ENCODE measurements around the gene SRSF8.
"Not testable (repeated sequence)": the region's sequence is repeated elsewhere in the genome, so short reads cannot be mapped to it uniquely, and the experiment has no call there.

The SRSF8 gene

GRCh38 chr11:95066716-95067038 is at the start of gene SRSF8:
TSS of gene SRSF8 (plus strand) at chr11:95066919. CDS start at chr11:95067227, 308 bp downstream.
- peak within 1 kb of the TSS; percentile 70 for H2AFZ ChIP-seq (ENCODE audit: low read length, unreplicated experiment)
- H3K36me3 ChIP-seq (ENCODE audit: insufficient read depth, low read length) = no peaks in the 10 kb centered on the region
- H3K4me3 ChIP-seq (ENCODE audit: low read depth, low read length) = peak within 1 kb of the TSS; percentile 89
- peak within 1 kb of the TSS; percentile 61 for H3K27ac ChIP-seq (ENCODE audit: low read depth, low read length)
- peaks cover 24% of the 10 kb centered on the region for H3K79me2 ChIP-seq (ENCODE audit: control insufficient read depth, insufficient read depth, low read length, unreplicated experiment)
- peaks cover 10% of the 10 kb centered on the region for H3K4me1 ChIP-seq (ENCODE audit: control insufficient read depth, insufficient read depth, low read length, unreplicated experiment)
- no peaks in the 10 kb centered on the region for H3K27me3 ChIP-seq (ENCODE audit: insufficient read depth, low read length)

DNA sequence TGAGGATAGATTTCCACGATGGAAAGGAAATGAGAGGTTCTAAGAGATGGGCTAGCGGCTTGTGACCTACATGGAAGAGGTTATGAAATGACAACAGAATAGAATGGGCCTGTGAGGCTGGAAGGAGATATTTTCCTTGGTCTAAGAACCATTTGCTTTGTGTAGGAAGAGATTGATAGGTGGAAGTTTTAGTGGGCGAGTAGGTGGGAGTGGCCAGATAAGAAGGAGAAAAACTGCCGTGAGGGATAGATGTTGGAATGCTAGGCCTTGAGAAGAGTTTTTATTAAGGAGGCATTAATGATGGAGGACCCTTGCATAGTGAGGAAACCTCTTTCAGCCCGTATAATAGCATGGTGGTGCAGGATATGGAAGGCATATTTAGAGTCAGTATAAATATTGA is 45.3 kb upstream of the SRSF8 start:
- not testable (repeated sequence) for H3K4me1 ChIP-seq (ENCODE audit: control insufficient read depth, insufficient read depth, low read length, unreplicated experiment); H3K36me3 ChIP-seq (ENCODE audit: insufficient read depth, low read length); H3K27ac ChIP-seq (ENCODE audit: low read depth, low read length); H3K79me2 ChIP-seq (ENCODE audit: control insufficient read depth, insufficient read depth, low read length, unreplicated experiment); H3K4me3 ChIP-seq (ENCODE audit: low read depth, low read length); H3K27me3 ChIP-seq (ENCODE audit: insufficient read depth, low read length); H2AFZ ChIP-seq (ENCODE audit: low read length, unreplicated experiment)

DNA sequence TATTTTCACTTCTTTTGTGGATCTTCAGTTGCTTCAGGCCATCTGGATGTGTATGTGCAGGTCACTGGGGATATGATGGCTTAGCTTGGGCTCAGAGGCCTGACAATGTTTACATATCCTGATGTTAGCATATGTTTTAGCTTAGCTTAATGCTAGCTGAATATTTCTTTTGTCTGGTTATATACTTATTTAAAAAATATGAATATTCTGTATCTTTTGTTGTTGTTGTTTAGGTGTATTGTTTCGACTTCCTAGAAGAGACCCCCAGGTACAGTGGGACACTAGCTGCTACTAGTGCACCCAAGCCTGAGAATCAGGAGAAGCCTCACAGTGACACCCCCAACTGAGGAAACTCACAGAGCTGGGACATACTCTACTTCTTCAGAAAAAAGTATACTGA is 41.8 kb upstream of the SRSF8 start, which contains the start of gene KDM4E:
TSS of gene KDM4E (plus strand) at position 301 of the 400 bp plus-strand sequence. CDS start 300 bp downstream, outside the sequence.
- Histone ChIP-seq H3K27ac (ENCODE audit: low read depth, low read length) (no peak within 1 kb of the TSS), H3K4me3 (ENCODE audit: low read depth, low read length) (no peak within 1 kb of the TSS), H2AFZ (ENCODE audit: low read length, unreplicated experiment) (no peak within 1 kb of the TSS), H3K27me3 (ENCODE audit: insufficient read depth, low read length) (no peaks in the 10 kb centered on the region), H3K4me1 (ENCODE audit: control insufficient read depth, insufficient read depth, low read length, unreplicated experiment) (no peaks in the 10 kb centered on the region), H3K36me3 (ENCODE audit: insufficient read depth, low read length) (no peaks in the 10 kb centered on the region), H3K79me2 (ENCODE audit: control insufficient read depth, insufficient read depth, low read length, unreplicated experiment) (no peaks in the 10 kb centered on the region)

- H3K27me3 ChIP-seq (ENCODE audit: insufficient read depth, low read length); H2AFZ ChIP-seq (ENCODE audit: low read length, unreplicated experiment); H3K27ac ChIP-seq (ENCODE audit: low read depth, low read length); H3K4me1 ChIP-seq (ENCODE audit: control insufficient read depth, insufficient read depth, low read length, unreplicated experiment); H3K4me3 ChIP-seq (ENCODE audit: low read depth, low read length); H3K79me2 ChIP-seq (ENCODE audit: control insufficient read depth, insufficient read depth, low read length, unreplicated experiment); H3K36me3 ChIP-seq (ENCODE audit: insufficient read depth, low read length): not testable (repeated sequence)
These were observed 41.1 kb upstream of the SRSF8 start for GRCh38 chr11:95025594-95025993.

- Histone ChIP-seq H3K36me3 (ENCODE audit: insufficient read depth, low read length) (no peaks in the 10 kb centered on the region), H3K27ac (ENCODE audit: low read depth, low read length) (no peak overlapping the region), H3K79me2 (ENCODE audit: control insufficient read depth, insufficient read depth, low read length, unreplicated experiment) (no peaks in the 10 kb centered on the region), H3K4me1 (ENCODE audit: control insufficient read depth, insufficient read depth, low read length, unreplicated experiment) (no peaks in the 10 kb centered on the region), H3K27me3 (ENCODE audit: insufficient read depth, low read length) (peaks cover 7% of the 10 kb centered on the region; the same call in 1 of the 2 replicates), H3K4me3 (ENCODE audit: low read depth, low read length) (no peak overlapping the region), H2AFZ (ENCODE audit: low read length, unreplicated experiment) (no peak overlapping the region)
These were observed 38.4 kb upstream of the SRSF8 start for GRCh38 chr11:95028357-95028756.

- no peaks in the 10 kb centered on the region for H3K36me3 ChIP-seq (ENCODE audit: insufficient read depth, low read length)
- no peak overlapping the region for H3K27ac ChIP-seq (ENCODE audit: low read depth, low read length)
- H3K27me3 ChIP-seq (ENCODE audit: insufficient read depth, low read length) = peaks cover 37% of the 10 kb centered on the region
- H3K4me3 ChIP-seq (ENCODE audit: low read depth, low read length) = no peak overlapping the region
- no peak overlapping the region for H2AFZ ChIP-seq (ENCODE audit: low read length, unreplicated experiment)
- H3K79me2 ChIP-seq (ENCODE audit: control insufficient read depth, insufficient read depth, low read length, unreplicated experiment) = no peaks in the 10 kb centered on the region
- no peaks in the 10 kb centered on the region for H3K4me1 ChIP-seq (ENCODE audit: control insufficient read depth, insufficient read depth, low read length, unreplicated experiment)
These were observed 33.7 kb upstream of the SRSF8 start for GRCh38 chr11:95033051-95033450.

- H3K36me3 ChIP-seq (ENCODE audit: insufficient read depth, low read length) = no peaks in the 10 kb centered on the region
- no peak overlapping the region for H3K4me3 ChIP-seq (ENCODE audit: low read depth, low read length)
- no peaks in the 10 kb centered on the region for H3K4me1 ChIP-seq (ENCODE audit: control insufficient read depth, insufficient read depth, low read length, unreplicated experiment)
- H3K27me3 ChIP-seq (ENCODE audit: insufficient read depth, low read length) = peaks cover 37% of the 10 kb centered on the region
- no peaks in the 10 kb centered on the region for H3K79me2 ChIP-seq (ENCODE audit: control insufficient read depth, insufficient read depth, low read length, unreplicated experiment)
- H3K27ac ChIP-seq (ENCODE audit: low read depth, low read length) = no peak overlapping the region
- H2AFZ ChIP-seq (ENCODE audit: low read length, unreplicated experiment) = no peak overlapping the region
These were observed 31.4 kb upstream of the SRSF8 start for GRCh38 chr11:95035316-95035715.

- not testable (repeated sequence) for H3K27ac ChIP-seq (ENCODE audit: low read depth, low read length); H3K79me2 ChIP-seq (ENCODE audit: control insufficient read depth, insufficient read depth, low read length, unreplicated experiment); H3K36me3 ChIP-seq (ENCODE audit: insufficient read depth, low read length); H2AFZ ChIP-seq (ENCODE audit: low read length, unreplicated experiment); H3K4me1 ChIP-seq (ENCODE audit: control insufficient read depth, insufficient read depth, low read length, unreplicated experiment); H3K4me3 ChIP-seq (ENCODE audit: low read depth, low read length)
- peaks cover 40% of the 10 kb centered on the region for H3K27me3 ChIP-seq (ENCODE audit: insufficient read depth, low read length)
These were observed 29.2 kb upstream of the SRSF8 start for GRCh38 chr11:95037356-95038035.

- no peaks in the 10 kb centered on the region for H3K79me2 ChIP-seq (ENCODE audit: control insufficient read depth, insufficient read depth, low read length, unreplicated experiment)
- no peaks in the 10 kb centered on the region for H3K4me1 ChIP-seq (ENCODE audit: control insufficient read depth, insufficient read depth, low read length, unreplicated experiment)
- no peak overlapping the region for H3K4me3 ChIP-seq (ENCODE audit: low read depth, low read length)
- H2AFZ ChIP-seq (ENCODE audit: low read length, unreplicated experiment) = no peak overlapping the region
- no peak overlapping the region for H3K27ac ChIP-seq (ENCODE audit: low read depth, low read length)
- H3K36me3 ChIP-seq (ENCODE audit: insufficient read depth, low read length) = no peaks in the 10 kb centered on the region
- peaks cover 48% of the 10 kb centered on the region for H3K27me3 ChIP-seq (ENCODE audit: insufficient read depth, low read length)
These were observed 24.5 kb upstream of the SRSF8 start for GRCh38 chr11:95042239-95042638.

GRCh38 chr11:95042906-95043305 is 23.8 kb upstream of the SRSF8 start:
- Histone ChIP-seq H3K27me3 (ENCODE audit: insufficient read depth, low read length) (peaks cover 47% of the 10 kb centered on the region), H3K79me2 (ENCODE audit: control insufficient read depth, insufficient read depth, low read length, unreplicated experiment) (no peaks in the 10 kb centered on the region), H3K4me3 (ENCODE audit: low read depth, low read length) (no peak overlapping the region), H3K4me1 (ENCODE audit: control insufficient read depth, insufficient read depth, low read length, unreplicated experiment) (no peaks in the 10 kb centered on the region), H2AFZ (ENCODE audit: low read length, unreplicated experiment) (no peak overlapping the region), H3K27ac (ENCODE audit: low read depth, low read length) (no peak overlapping the region), H3K36me3 (ENCODE audit: insufficient read depth, low read length) (no peaks in the 10 kb centered on the region)

DNA sequence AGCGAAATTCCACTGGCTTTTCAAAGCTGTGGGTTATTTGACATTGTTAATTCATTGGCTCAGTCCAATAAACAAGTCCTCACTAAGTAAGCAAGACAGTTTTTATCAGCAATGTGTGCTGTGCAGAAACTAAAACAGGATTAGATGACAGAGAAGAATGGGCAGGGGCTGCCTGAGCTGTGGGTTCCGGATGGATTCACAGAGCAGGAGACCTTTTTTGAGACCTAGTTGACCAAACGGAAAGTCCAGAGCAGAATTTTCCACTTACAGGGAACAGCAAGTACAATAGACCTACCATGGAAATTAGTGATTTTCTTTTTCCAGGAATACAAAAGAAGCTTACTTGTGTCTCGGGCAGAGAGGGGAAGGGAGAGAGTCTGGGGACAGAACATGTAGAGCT is 22.7 kb upstream of the SRSF8 start:
- Histone ChIP-seq H3K27me3 (ENCODE audit: insufficient read depth, low read length) (peaks cover 52% of the 10 kb centered on the region), H3K27ac (ENCODE audit: low read depth, low read length) (no peak overlapping the region), H2AFZ (ENCODE audit: low read length, unreplicated experiment) (no peak overlapping the region), H3K79me2 (ENCODE audit: control insufficient read depth, insufficient read depth, low read length, unreplicated experiment) (no peaks in the 10 kb centered on the region), H3K4me3 (ENCODE audit: low read depth, low read length) (no peak overlapping the region), H3K36me3 (ENCODE audit: insufficient read depth, low read length) (no peaks in the 10 kb centered on the region), H3K4me1 (ENCODE audit: control insufficient read depth, insufficient read depth, low read length, unreplicated experiment) (no peaks in the 10 kb centered on the region)

Data from ACC112 (cell line).